HepG2 (cell line): ENCODE results near the gene NOP9. TPM values are rescaled to one million over a fixed set of nuclear protein-coding genes. Genes with fewer than 3 reads are reported as not detected.

ENCODE experiments used
- ATAC-seq: fragments of 200-7000 bp; cut with Tn5 transposase; 3 replicates; pipeline ENCODE4 v1.9.1; 2020; ENCODE audit warnings: mild to moderate bottlenecking, moderate library complexity
- BruUV-seq: library from RNA; stranded (reverse); fragments of 400-500 nt; replicated peaks from 2 replicates; lab custom pipeline; 2021; lab: Mats Ljungman, UMichigan
- CTCF ChIA-PET: fragments of 300-600 bp; formaldehyde crosslinking; extraction: SDS; loops from one replicate; lab custom pipeline; 2021; ENCODE audit warnings: low total read pairs, inconsistent platforms, low intra/inter-chr PET ratio; lab: Yijun Ruan, JAX
- POLR2A ChIA-PET: fragments of 350-600 bp; sonication (Branson Sonifier 250); formaldehyde crosslinking; loops from one replicate; lab custom pipeline; 2020; ENCODE audit warnings: antibody characterized with exemption, inconsistent platforms; lab: Yijun Ruan, JAX
- DNase-seq: peaks from one replicate; pipeline ENCODE4 v3.0.0-alpha.2; 2015; ENCODE audit warnings: low spot score
- FAIRE-seq: peaks from 3 replicates; lab custom pipeline; 2011; peaks lifted over from hg19 to GRCh38; lab: Jason Lieb, UNC
- H2AFZ ChIP-seq: one replicate; pipeline ENCODE4 v1.6.1; 2011; ENCODE audit warnings: low read length, inconsistent platforms
- H3K27ac ChIP-seq: fragments of 300-600 bp; 3 replicates; pipeline ENCODE4 v1.8.0; 2011; ENCODE audit warnings: mixed run types, mild to moderate bottlenecking, mixed read lengths, low read length, inconsistent platforms; ENCODE audit not compliant: insufficient read depth; ENCODE audit errors: extremely low read length
- H3K27me3 ChIP-seq, 2 experiments: fragments of 200-600 bp in 1 of 2; 2 replicates in 1 of 2; 3 replicates in 1 of 2; pipeline versions ENCODE4 v1.6.0 to v1.8.0; 2011; ENCODE audit warnings: low read length in 2 of 2, mild to moderate bottlenecking in 2 of 2, moderate library complexity in 2 of 2, inconsistent platforms in 1 of 2; ENCODE audit not compliant: insufficient read depth in 2 of 2, control insufficient read depth in 1 of 2
- H3K36me3 ChIP-seq, 2 experiments: fragments of 200-600 bp in 1 of 2; replicated peaks in 1 of 2; 2 replicates in 1 of 2; 3 replicates in 1 of 2; pipeline versions ENCODE4 v1.5.1 to v1.8.0; 2011; ENCODE audit warnings: low read length in 2 of 2, inconsistent platforms in 1 of 2; ENCODE audit not compliant: insufficient read depth in 2 of 2, control insufficient read depth in 1 of 2
- H3K4me1 ChIP-seq: 2 replicates; pipeline ENCODE4 v1.5.1; 2012; ENCODE audit warnings: low read length, inconsistent platforms; ENCODE audit not compliant: insufficient read depth
- H3K4me2 ChIP-seq: 2 replicates; pipeline ENCODE4 v1.6.0; 2011; ENCODE audit warnings: low read depth, low read length, inconsistent platforms
- H3K4me3 ChIP-seq, 3 experiments: fragments of 200-600 bp in 1 of 3; sonication (generic), shearing (Covaris generic) in 1 of 3; replicated peaks in 1 of 3; 2 replicates each; pipeline ENCODE4 v1.5.1; 2011 to 2016; ENCODE audit warnings: low read length in 3 of 3, inconsistent platforms in 2 of 3, low read depth in 2 of 3, mild to moderate bottlenecking in 2 of 3, control low read depth in 1 of 3, mixed read lengths in 1 of 3; ENCODE audit not compliant: insufficient read depth in 1 of 3
- H3K79me2 ChIP-seq: one replicate; pipeline ENCODE4 v1.6.1; 2011; ENCODE audit warnings: low read length, inconsistent platforms; ENCODE audit not compliant: insufficient read depth
- H3K9ac ChIP-seq: 2 replicates; pipeline ENCODE4 v1.6.0; 2011; ENCODE audit warnings: mild to moderate bottlenecking, low read depth, low read length, inconsistent platforms; ENCODE audit not compliant: insufficient read depth
- H3K9me3 ChIP-seq: 2 replicates; pipeline ENCODE4 v1.5.1; 2012; ENCODE audit warnings: mild to moderate bottlenecking, low read length
- H4K20me1 ChIP-seq: 2 replicates; pipeline ENCODE4 v1.6.0; 2011; ENCODE audit warnings: inconsistent platforms, mild to moderate bottlenecking, low read length, moderate library complexity; ENCODE audit not compliant: insufficient read depth
- ATF1 ChIP-seq: IDR thresholded peaks from 2 replicates; pipeline ENCODE4 v1.6.1; 2016; ENCODE audit warnings: mild to moderate bottlenecking, control low read depth
- ELF1 ChIP-seq: sonication (generic); formaldehyde crosslinking; IDR thresholded peaks from 2 replicates; pipeline ENCODE4 v1.4.0; 2020; ENCODE audit warnings: missing genetic modification reagents
- GATA4 ChIP-seq: sonication (generic); IDR thresholded peaks from 2 replicates; pipeline ENCODE4 v1.6.1; 2016; ENCODE audit warnings: antibody characterized with exemption, low read depth, borderline replicate concordance
- HNRNPLL ChIP-seq: fragments of 200-400 bp; formaldehyde crosslinking; IDR thresholded peaks from 2 replicates; pipeline ENCODE4 v1.6.1; 2017; ENCODE audit warnings: mild to moderate bottlenecking, low read depth, low read length; ENCODE audit not compliant: poor library complexity, severe bottlenecking
- RARG ChIP-seq: sonication (generic); formaldehyde crosslinking; IDR thresholded peaks from 2 replicates; pipeline ENCODE4 v1.4.0; 2020; ENCODE audit warnings: low read depth, mild to moderate bottlenecking, missing genetic modification reagents
- ZNF335 ChIP-seq: sonication (generic); formaldehyde crosslinking; IDR thresholded peaks from 2 replicates; pipeline ENCODE4 v1.4.0; 2020; ENCODE audit warnings: missing genetic modification reagents
- ZNF496 ChIP-seq: sonication (generic); formaldehyde crosslinking; IDR thresholded peaks from 2 replicates; pipeline ENCODE4 v1.8.1; 2023; ENCODE audit warnings: mild to moderate bottlenecking, moderate library complexity, missing genetic modification reagents; ENCODE audit not compliant: insufficient replicate concordance
- ZSCAN9 ChIP-seq: IDR thresholded peaks from 2 replicates; pipeline ENCODE4 v1.6.1; 2016; ENCODE audit warnings: borderline replicate concordance
- WGBS: methylation state at CpG from one replicate; pipeline ENCODE4 v1.1.6; 2017; ENCODE audit warnings: low lambda C conversion rate; 5-methylcytosine and 5-hydroxymethylcytosine counted together
- in situ Hi-C: cut with HindIII; loops from 2 replicates; pipeline ENCODE4 v1.10.0; 2017; ENCODE audit warnings: low pct_unique_long_range_greater_than_20kb; ENCODE audit not compliant: extremely low pct_ligation_motif_present
- intact Hi-C: fragments of 100-400 bp; cut with micrococcal nuclease; formaldehyde crosslinking; loops from one replicate; pipeline ENCODE4 v1.10.0; 2022; ENCODE audit not compliant: unreplicated experiment
- polyA plus RNA-seq, 8 experiments: library from polyadenylated mRNA; depleted of rRNA in 3 of 8; stranded (reverse) in 7 of 8; unstranded in 1 of 8; fragments of >200 nt; fragmentation: Illumina TruSeq in 4 of 8; extraction: Trizol in 4 of 8; gene quantifications; 2 replicates each; pipeline versions ENCODE4 v1.2.1 to v1.2.3, GENCODE V29; 2011 to 2016; ENCODE audit warnings: low read depth in 4 of 8, missing spikeins in 1 of 8, mixed read lengths in 1 of 8; ENCODE audit not compliant: insufficient read depth in 1 of 8
- total RNA-seq, 5 experiments: library from RNA; depleted of rRNA; stranded (reverse); fragments of >200 nt; fragmentation: Illumina TruSeq; extraction: Trizol; gene quantifications; 2 replicates each; pipeline ENCODE4 v1.2.3, GENCODE V29; 2016; ENCODE audit warnings: low read depth in 1 of 5
- TF ChIP-seq, protein P1 (sequence below): sonication (generic); formaldehyde crosslinking; IDR thresholded peaks from 2 replicates; pipeline ENCODE4 v1.4.0; 2020; ENCODE audit warnings: mild to moderate bottlenecking, missing genetic modification reagents
- TF ChIP-seq, protein P2 (sequence below): IDR thresholded peaks from 2 replicates; pipeline ENCODE4 v1.6.1; 2016; ENCODE audit warnings: low read depth, missing genetic modification reagents, missing compliant biosample characterization
- TF ChIP-seq, protein P3 (sequence below): sonication (generic); formaldehyde crosslinking; IDR thresholded peaks from 2 replicates; pipeline ENCODE4 v1.4.0; 2020; ENCODE audit warnings: mild to moderate bottlenecking, missing genetic modification reagents
- TF ChIP-seq, protein P4 (sequence below): sonication (generic); formaldehyde crosslinking; IDR thresholded peaks from 2 replicates; pipeline ENCODE4 v1.8.1; 2023; ENCODE audit warnings: mild to moderate bottlenecking, inconsistent platforms, moderate library complexity, missing genetic modification reagents, borderline replicate concordance

NOP9 gene
- total and polyA plus RNA-seq, 2 of the 13 experiments (the other 11 are each of a cell fraction or from before 2014, with no cell fraction given) = 24.5 to 61.6 TPM

DNA sequence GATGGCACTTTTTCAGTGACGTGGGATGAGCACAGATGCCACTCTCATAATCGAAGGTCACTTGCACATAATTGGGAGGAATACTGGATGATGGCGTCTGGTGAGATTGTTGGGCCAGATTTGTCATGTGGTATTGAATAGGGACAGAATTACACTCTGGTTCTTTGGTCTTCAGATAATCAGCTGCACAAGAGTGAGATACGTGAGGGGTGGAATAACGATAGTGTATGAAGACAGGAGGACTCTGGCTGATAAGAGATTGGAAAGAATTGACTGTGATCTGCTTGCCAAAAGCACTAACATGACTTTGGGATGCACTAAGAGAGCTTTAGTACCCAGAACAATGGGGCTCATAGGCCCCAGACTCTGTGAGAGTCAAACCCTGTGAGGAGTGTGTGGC lies 21.2 kb upstream of the NOP9 start:
- Histone ChIP-seq H4K20me1 (no peaks in the 10 kb centered on the region), H3K36me3 (no peaks in the 10 kb centered on the region), H3K9ac (no peak overlapping the region), H3K4me1 (no peaks in the 10 kb centered on the region), H3K4me3 (no peak overlapping the region), H2AFZ (no peak overlapping the region), H3K27me3 (no peaks in the 10 kb centered on the region), H3K79me2 (peaks cover 2% of the 10 kb centered on the region), H3K27ac (no peak overlapping the region), H3K4me2 (no peak overlapping the region), H3K9me3 (no peaks in the 10 kb centered on the region)
- DNase-seq (no peak), FAIRE-seq (no peak), ATAC-seq (no peak)
- intact Hi-C loops (no loop called here), in situ Hi-C loops (no loop called here)
- WGBS = 94% methylated on average over 5 of the region's 5 CpGs
- POLR2A ChIA-PET = interaction anchor here (4.8 kb wide), 1 partner anchor 8 kb away, joined by 27 read pairs; the partner anchor contains the start of gene RABGGTA
- CTCF ChIA-PET = no interaction called here
- TF ChIP-seq GATA4 (no peak), ZSCAN9 (CRISPR knock-in tag) (no peak), ATF1 (CRISPR knock-in tag) (no peak), ZNF335 (no peak), ELF1 (CRISPR knock-in tag) (no peak), RARG (no peak), HNRNPLL (no peak), ZNF496 (no peak)
- TF ChIP-seq, protein P1, sequence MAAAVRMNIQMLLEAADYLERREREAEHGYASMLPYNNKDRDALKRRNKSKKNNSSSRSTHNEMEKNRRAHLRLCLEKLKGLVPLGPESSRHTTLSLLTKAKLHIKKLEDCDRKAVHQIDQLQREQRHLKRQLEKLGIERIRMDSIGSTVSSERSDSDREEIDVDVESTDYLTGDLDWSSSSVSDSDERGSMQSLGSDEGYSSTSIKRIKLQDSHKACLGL (CRISPR knock-in tag) = no peak
- TF ChIP-seq, protein P2, sequence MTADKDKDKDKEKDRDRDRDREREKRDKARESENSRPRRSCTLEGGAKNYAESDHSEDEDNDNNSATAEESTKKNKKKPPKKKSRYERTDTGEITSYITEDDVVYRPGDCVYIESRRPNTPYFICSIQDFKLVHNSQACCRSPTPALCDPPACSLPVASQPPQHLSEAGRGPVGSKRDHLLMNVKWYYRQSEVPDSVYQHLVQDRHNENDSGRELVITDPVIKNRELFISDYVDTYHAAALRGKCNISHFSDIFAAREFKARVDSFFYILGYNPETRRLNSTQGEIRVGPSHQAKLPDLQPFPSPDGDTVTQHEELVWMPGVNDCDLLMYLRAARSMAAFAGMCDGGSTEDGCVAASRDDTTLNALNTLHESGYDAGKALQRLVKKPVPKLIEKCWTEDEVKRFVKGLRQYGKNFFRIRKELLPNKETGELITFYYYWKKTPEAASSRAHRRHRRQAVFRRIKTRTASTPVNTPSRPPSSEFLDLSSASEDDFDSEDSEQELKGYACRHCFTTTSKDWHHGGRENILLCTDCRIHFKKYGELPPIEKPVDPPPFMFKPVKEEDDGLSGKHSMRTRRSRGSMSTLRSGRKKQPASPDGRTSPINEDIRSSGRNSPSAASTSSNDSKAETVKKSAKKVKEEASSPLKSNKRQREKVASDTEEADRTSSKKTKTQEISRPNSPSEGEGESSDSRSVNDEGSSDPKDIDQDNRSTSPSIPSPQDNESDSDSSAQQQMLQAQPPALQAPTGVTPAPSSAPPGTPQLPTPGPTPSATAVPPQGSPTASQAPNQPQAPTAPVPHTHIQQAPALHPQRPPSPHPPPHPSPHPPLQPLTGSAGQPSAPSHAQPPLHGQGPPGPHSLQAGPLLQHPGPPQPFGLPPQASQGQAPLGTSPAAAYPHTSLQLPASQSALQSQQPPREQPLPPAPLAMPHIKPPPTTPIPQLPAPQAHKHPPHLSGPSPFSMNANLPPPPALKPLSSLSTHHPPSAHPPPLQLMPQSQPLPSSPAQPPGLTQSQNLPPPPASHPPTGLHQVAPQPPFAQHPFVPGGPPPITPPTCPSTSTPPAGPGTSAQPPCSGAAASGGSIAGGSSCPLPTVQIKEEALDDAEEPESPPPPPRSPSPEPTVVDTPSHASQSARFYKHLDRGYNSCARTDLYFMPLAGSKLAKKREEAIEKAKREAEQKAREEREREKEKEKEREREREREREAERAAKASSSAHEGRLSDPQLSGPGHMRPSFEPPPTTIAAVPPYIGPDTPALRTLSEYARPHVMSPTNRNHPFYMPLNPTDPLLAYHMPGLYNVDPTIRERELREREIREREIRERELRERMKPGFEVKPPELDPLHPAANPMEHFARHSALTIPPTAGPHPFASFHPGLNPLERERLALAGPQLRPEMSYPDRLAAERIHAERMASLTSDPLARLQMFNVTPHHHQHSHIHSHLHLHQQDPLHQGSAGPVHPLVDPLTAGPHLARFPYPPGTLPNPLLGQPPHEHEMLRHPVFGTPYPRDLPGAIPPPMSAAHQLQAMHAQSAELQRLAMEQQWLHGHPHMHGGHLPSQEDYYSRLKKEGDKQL (CRISPR knock-in tag) = no peak
- TF ChIP-seq, protein P3, sequence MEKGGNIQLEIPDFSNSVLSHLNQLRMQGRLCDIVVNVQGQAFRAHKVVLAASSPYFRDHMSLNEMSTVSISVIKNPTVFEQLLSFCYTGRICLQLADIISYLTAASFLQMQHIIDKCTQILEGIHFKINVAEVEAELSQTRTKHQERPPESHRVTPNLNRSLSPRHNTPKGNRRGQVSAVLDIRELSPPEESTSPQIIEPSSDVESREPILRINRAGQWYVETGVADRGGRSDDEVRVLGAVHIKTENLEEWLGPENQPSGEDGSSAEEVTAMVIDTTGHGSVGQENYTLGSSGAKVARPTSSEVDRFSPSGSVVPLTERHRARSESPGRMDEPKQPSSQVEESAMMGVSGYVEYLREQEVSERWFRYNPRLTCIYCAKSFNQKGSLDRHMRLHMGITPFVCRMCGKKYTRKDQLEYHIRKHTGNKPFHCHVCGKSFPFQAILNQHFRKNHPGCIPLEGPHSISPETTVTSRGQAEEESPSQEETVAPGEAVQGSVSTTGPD = no peak
- TF ChIP-seq, protein P4, sequence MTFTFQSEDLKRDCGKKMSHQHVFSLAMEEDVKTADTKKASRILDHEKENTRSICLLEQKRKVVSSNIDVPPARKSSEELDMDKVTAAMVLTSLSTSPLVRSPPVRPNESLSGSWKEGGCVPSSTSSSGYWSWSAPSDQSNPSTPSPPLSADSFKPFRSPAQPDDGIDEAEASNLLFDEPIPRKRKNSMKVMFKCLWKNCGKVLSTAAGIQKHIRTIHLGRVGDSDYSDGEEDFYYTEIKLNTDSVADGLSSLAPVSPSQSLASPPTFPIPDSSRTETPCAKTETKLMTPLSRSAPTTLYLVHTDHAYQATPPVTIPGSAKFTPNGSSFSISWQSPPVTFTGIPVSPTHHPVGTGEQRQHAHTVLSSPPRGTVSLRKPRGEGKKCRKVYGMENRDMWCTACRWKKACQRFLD (CRISPR knock-in tag) = no peak
- BruUV-seq = no TSS peak
